ENCODE results near the gene MYO1D. TPM values are rescaled to one million over a fixed set of nuclear protein-coding genes. Genes with fewer than 3 reads are reported as not detected.

Gene MYO1D
- total and polyA plus RNA-seq, 8 donors: 16.7 to 43.0 (median 29.4) TPM

GRCh38 chr17:32852811-32853210 lies 24.1 kb downstream of the MYO1D start:
- Histone ChIP-seq H3K4me3 (no peak overlapping the region), H3K4me1 (peaks cover 0 to 5% (median 0%) of the 10 kb centered on the region in 3 donors), H3K27me3 (no peaks in the 10 kb centered on the region), H3K27ac (no peak overlapping the region), H3K9me3 (no peaks in the 10 kb centered on the region), H3K36me3 (no peaks in the 10 kb centered on the region)
- DNase-seq (no peak), FAIRE-seq (no peak), ATAC-seq (no peak)
- intact Hi-C loops (cut with DNase I): no loop called here
- TF ChIP-seq CTCF (IDR thresholded peaks at IDR 0.05): no peak
- 75 to 83% methylated on average over 3 of the region's 3 CpGs for WGBS, 2 donors

DNA sequence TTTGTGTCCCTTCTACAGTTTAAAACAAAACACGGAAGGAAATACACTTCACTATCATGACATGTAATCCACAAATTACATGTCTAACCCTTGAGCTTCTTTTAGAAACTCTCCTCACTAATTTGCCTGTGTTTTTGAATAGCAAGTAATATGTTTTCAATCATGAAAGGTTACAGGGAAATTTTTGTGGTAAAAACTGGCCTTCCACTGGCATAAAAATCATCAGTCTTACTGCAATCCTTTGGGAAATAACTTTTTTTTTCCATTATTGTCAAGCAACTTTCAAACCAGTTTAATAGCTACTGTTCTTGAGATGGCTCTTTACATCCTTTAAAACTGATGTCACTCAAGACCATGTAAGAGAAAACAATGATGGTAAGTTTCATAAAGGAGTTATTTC lies 27.0 kb downstream of the MYO1D start:
- no peak overlapping the region for H3K4me3 ChIP-seq
- TF ChIP-seq CTCF (IDR thresholded peaks at IDR 0.05): no peak
- H3K9me3 ChIP-seq: no peaks in the 10 kb centered on the region
- DNase-seq (no peak), ATAC-seq (no peak), FAIRE-seq (no peak)
- no peak overlapping the region for H3K27ac ChIP-seq
- H3K36me3 ChIP-seq: no peaks in the 10 kb centered on the region
- peaks cover 0 to 5% (median 0%) of the 10 kb centered on the region in 3 donors for H3K4me1 ChIP-seq
- WGBS, 2 donors: 85 to 88% methylated on average over 1 of the region's 1 CpG
- intact Hi-C loops (cut with DNase I): no loop called here
- H3K27me3 ChIP-seq: no peaks in the 10 kb centered on the region

- DNase-seq (no peak), FAIRE-seq (no peak), ATAC-seq (no peak)
- 60 to 71% methylated on average over 2 of the region's 2 CpGs for WGBS, 2 donors
- no peak for TF ChIP-seq CTCF (IDR thresholded peaks at IDR 0.05)
- Histone ChIP-seq H3K36me3 (no peaks in the 10 kb centered on the region), H3K27me3 (no peaks in the 10 kb centered on the region), H3K27ac (no peak overlapping the region), H3K4me1 (no peaks in the 10 kb centered on the region), H3K9me3 (no peaks in the 10 kb centered on the region), H3K4me3 (no peak overlapping the region)
- intact Hi-C loops (cut with DNase I): no loop called here
Observed at GRCh38 chr17:32847977-32848376, 28.9 kb downstream of the MYO1D start.

DNA sequence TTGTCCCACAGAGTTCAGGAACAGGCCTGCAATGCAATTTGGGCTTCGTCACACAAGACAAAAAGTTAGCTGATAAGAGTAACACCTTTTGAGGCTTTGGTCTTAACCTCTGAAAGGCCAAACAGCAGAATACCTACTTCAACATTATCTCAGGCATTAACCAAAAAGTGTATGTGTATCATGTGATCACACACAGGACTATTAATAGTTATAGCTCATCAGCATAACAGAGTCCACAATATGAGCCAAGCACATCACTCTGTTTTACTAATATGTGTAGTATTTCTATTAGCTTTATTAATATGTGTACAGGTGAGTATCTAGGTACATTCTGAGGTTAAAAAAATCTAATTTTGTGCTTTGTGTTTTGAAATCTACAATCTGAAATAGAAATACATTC lies 30.8 kb downstream of the MYO1D start:
- ATAC-seq (no peak), FAIRE-seq (no peak), DNase-seq (no peak)
- TF ChIP-seq CTCF (IDR thresholded peaks at IDR 0.05): no peak
- Histone ChIP-seq H3K36me3 (no peaks in the 10 kb centered on the region), H3K4me3 (no peak overlapping the region), H3K27me3 (no peaks in the 10 kb centered on the region), H3K4me1 (no peaks in the 10 kb centered on the region), H3K27ac (no peak overlapping the region), H3K9me3 (no peaks in the 10 kb centered on the region)
- 61 to 74% methylated on average over 1 of the region's 1 CpG for WGBS, 2 donors
- intact Hi-C loops (cut with DNase I): no loop called here

DNA sequence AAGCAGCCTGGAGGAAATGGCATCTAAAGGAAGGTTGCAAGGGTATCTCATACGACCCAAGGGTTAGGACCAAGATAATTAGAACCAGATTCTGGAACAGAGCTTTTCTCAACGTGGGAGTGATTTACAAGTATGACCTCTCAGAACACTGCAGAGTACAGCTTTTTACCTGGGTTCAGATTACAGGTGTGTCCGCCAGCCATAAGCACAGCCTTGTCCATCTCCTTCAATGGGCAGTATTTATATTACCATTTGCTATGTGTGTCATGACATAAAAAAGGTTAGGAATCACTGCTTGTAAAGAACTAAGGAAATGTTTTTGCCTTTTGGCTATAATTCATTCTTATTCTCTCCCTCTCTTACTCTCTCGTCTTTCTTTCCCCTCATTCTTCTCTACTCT lies 36.7 kb downstream of the MYO1D start:
- TF ChIP-seq CTCF (IDR thresholded peaks at IDR 0.05): no peak
- Histone ChIP-seq H3K36me3 (no peaks in the 10 kb centered on the region), H3K4me3 (no peak overlapping the region), H3K27me3 (no peaks in the 10 kb centered on the region), H3K4me1 (no peaks in the 10 kb centered on the region), H3K9me3 (no peaks in the 10 kb centered on the region), H3K27ac (no peak overlapping the region)
- WGBS, 2 donors: 76 to 81% methylated on average over 4 of the region's 4 CpGs
- no peak for ATAC-seq
- no peak for FAIRE-seq
- DNase-seq: no peak
- intact Hi-C loops (cut with DNase I): no loop called here

Data from pancreas (tissue), 10 donors.